ENCODE results near the gene PIK3R1.

Gene PIK3R1

GRCh38 chr5:68215208-68215897, at the start of gene PIK3R1:
TSS of gene PIK3R1 (plus strand) at chr5:68215756. CDS start at chr5:68226676, 10,920 bp downstream.
- H3K27me3 ChIP-seq (ENCODE audit: control insufficient read depth, insufficient read depth, low read length): no peaks in the 10 kb centered on the region
- H3K4me1 ChIP-seq (ENCODE audit: control insufficient read depth, insufficient read depth, low read length): peaks cover 15% of the 10 kb centered on the region
- H3K27ac ChIP-seq (ENCODE audit: low read depth, low read length): peak within 1 kb of the TSS; percentile 98
- peak within 1 kb of the TSS; percentile 86 for H3K9ac ChIP-seq (ENCODE audit: low read length)
- H3K36me3 ChIP-seq (ENCODE audit: control insufficient read depth, insufficient read depth, low read length): peaks cover 3% of the 10 kb centered on the region
- H3K4me3 ChIP-seq (ENCODE audit: low read length): peak within 1 kb of the TSS; percentile 94

- no peak overlapping the region for H3K27ac ChIP-seq (ENCODE audit: low read depth, low read length)
- no peaks in the 10 kb centered on the region for H3K27me3 ChIP-seq (ENCODE audit: control insufficient read depth, insufficient read depth, low read length)
- no peaks in the 10 kb centered on the region for H3K36me3 ChIP-seq (ENCODE audit: control insufficient read depth, insufficient read depth, low read length)
- peaks cover 16% of the 10 kb centered on the region for H3K4me1 ChIP-seq (ENCODE audit: control insufficient read depth, insufficient read depth, low read length)
- H3K9ac ChIP-seq (ENCODE audit: low read length): no peak overlapping the region
- H3K4me3 ChIP-seq (ENCODE audit: low read length): no peak overlapping the region
Observed at GRCh38 chr5:68167195-68167651, 48.3 kb upstream of the PIK3R1 start.

- H3K4me3 ChIP-seq (ENCODE audit: low read length): no peak overlapping the region
- peak overlapping the region; percentile 71 for H3K27ac ChIP-seq (ENCODE audit: low read depth, low read length)
- H3K9ac ChIP-seq (ENCODE audit: low read length): no peak overlapping the region
Observed at GRCh38 chr5:68169903-68170302, 45.7 kb upstream of the PIK3R1 start.

GRCh38 chr5:68170826-68171558, 44.6 kb upstream of the PIK3R1 start:
- Histone ChIP-seq H3K27me3 (ENCODE audit: control insufficient read depth, insufficient read depth, low read length) (no peaks in the 10 kb centered on the region), H3K27ac (ENCODE audit: low read depth, low read length) (peak overlapping the region; percentile 92), H3K9ac (ENCODE audit: low read length) (no peak overlapping the region), H3K4me1 (ENCODE audit: control insufficient read depth, insufficient read depth, low read length) (peaks cover 16% of the 10 kb centered on the region), H3K4me3 (ENCODE audit: low read length) (no peak overlapping the region), H3K36me3 (ENCODE audit: control insufficient read depth, insufficient read depth, low read length) (no peaks in the 10 kb centered on the region)

More at GRCh38 chr5:68169903-68170302, 45.7 kb upstream of the PIK3R1 start:
- H3K4me1 ChIP-seq (ENCODE audit: control insufficient read depth, insufficient read depth, low read length): peaks cover 16% of the 10 kb centered on the region
- H3K27me3 ChIP-seq (ENCODE audit: control insufficient read depth, insufficient read depth, low read length): no peaks in the 10 kb centered on the region
- no peaks in the 10 kb centered on the region for H3K36me3 ChIP-seq (ENCODE audit: control insufficient read depth, insufficient read depth, low read length)

GRCh38 chr5:68172314-68172713, 43.2 kb upstream of the PIK3R1 start:
- Histone ChIP-seq H3K36me3 (ENCODE audit: control insufficient read depth, insufficient read depth, low read length) (no peaks in the 10 kb centered on the region), H3K27ac (ENCODE audit: low read depth, low read length) (no peak overlapping the region), H3K27me3 (ENCODE audit: control insufficient read depth, insufficient read depth, low read length) (no peaks in the 10 kb centered on the region), H3K4me1 (ENCODE audit: control insufficient read depth, insufficient read depth, low read length) (peaks cover 16% of the 10 kb centered on the region), H3K4me3 (ENCODE audit: low read length) (no peak overlapping the region), H3K9ac (ENCODE audit: low read length) (no peak overlapping the region)

- Histone ChIP-seq H3K9ac (ENCODE audit: low read length) (no peak overlapping the region), H3K27ac (ENCODE audit: low read depth, low read length) (no peak overlapping the region), H3K36me3 (ENCODE audit: control insufficient read depth, insufficient read depth, low read length) (no peaks in the 10 kb centered on the region), H3K27me3 (ENCODE audit: control insufficient read depth, insufficient read depth, low read length) (no peaks in the 10 kb centered on the region), H3K4me3 (ENCODE audit: low read length) (no peak overlapping the region), H3K4me1 (ENCODE audit: control insufficient read depth, insufficient read depth, low read length) (peaks cover 16% of the 10 kb centered on the region)
Observed at GRCh38 chr5:68173007-68173406, 42.5 kb upstream of the PIK3R1 start.

GRCh38 chr5:68176253-68176652, 39.3 kb upstream of the PIK3R1 start:
- H3K27ac ChIP-seq (ENCODE audit: low read depth, low read length): no peak overlapping the region
- no peaks in the 10 kb centered on the region for H3K36me3 ChIP-seq (ENCODE audit: control insufficient read depth, insufficient read depth, low read length)
- peaks cover 7% of the 10 kb centered on the region for H3K4me1 ChIP-seq (ENCODE audit: control insufficient read depth, insufficient read depth, low read length)
- H3K27me3 ChIP-seq (ENCODE audit: control insufficient read depth, insufficient read depth, low read length): no peaks in the 10 kb centered on the region
- no peak overlapping the region for H3K4me3 ChIP-seq (ENCODE audit: low read length)
- no peak overlapping the region for H3K9ac ChIP-seq (ENCODE audit: low read length)

GRCh38 chr5:68176802-68177479, 38.6 kb upstream of the PIK3R1 start:
- H3K27me3 ChIP-seq (ENCODE audit: control insufficient read depth, insufficient read depth, low read length): no peaks in the 10 kb centered on the region
- no peak overlapping the region for H3K9ac ChIP-seq (ENCODE audit: low read length)
- H3K4me1 ChIP-seq (ENCODE audit: control insufficient read depth, insufficient read depth, low read length): peaks cover 1% of the 10 kb centered on the region
- no peak overlapping the region for H3K27ac ChIP-seq (ENCODE audit: low read depth, low read length)
- no peak overlapping the region for H3K4me3 ChIP-seq (ENCODE audit: low read length)
- no peaks in the 10 kb centered on the region for H3K36me3 ChIP-seq (ENCODE audit: control insufficient read depth, insufficient read depth, low read length)

- Histone ChIP-seq H3K27me3 (ENCODE audit: control insufficient read depth, insufficient read depth, low read length) (no peaks in the 10 kb centered on the region), H3K36me3 (ENCODE audit: control insufficient read depth, insufficient read depth, low read length) (no peaks in the 10 kb centered on the region), H3K4me3 (ENCODE audit: low read length) (no peak overlapping the region), H3K4me1 (ENCODE audit: control insufficient read depth, insufficient read depth, low read length) (no peaks in the 10 kb centered on the region), H3K27ac (ENCODE audit: low read depth, low read length) (no peak overlapping the region), H3K9ac (ENCODE audit: low read length) (no peak overlapping the region)
Observed at GRCh38 chr5:68177676-68178075, 37.9 kb upstream of the PIK3R1 start.

- no peaks in the 10 kb centered on the region for H3K36me3 ChIP-seq (ENCODE audit: control insufficient read depth, insufficient read depth, low read length)
- H3K27me3 ChIP-seq (ENCODE audit: control insufficient read depth, insufficient read depth, low read length): no peaks in the 10 kb centered on the region
- no peak overlapping the region for H3K27ac ChIP-seq (ENCODE audit: low read depth, low read length)
- no peak overlapping the region for H3K9ac ChIP-seq (ENCODE audit: low read length)
- H3K4me3 ChIP-seq (ENCODE audit: low read length): no peak overlapping the region
- H3K4me1 ChIP-seq (ENCODE audit: control insufficient read depth, insufficient read depth, low read length): no peaks in the 10 kb centered on the region
Observed at GRCh38 chr5:68178579-68178978, 37.0 kb upstream of the PIK3R1 start.

- Histone ChIP-seq H3K4me1 (ENCODE audit: control insufficient read depth, insufficient read depth, low read length) (no peaks in the 10 kb centered on the region), H3K9ac (ENCODE audit: low read length) (no peak overlapping the region), H3K36me3 (ENCODE audit: control insufficient read depth, insufficient read depth, low read length) (no peaks in the 10 kb centered on the region), H3K27me3 (ENCODE audit: control insufficient read depth, insufficient read depth, low read length) (no peaks in the 10 kb centered on the region), H3K4me3 (ENCODE audit: low read length) (no peak overlapping the region), H3K27ac (ENCODE audit: low read depth, low read length) (no peak overlapping the region)
Observed at GRCh38 chr5:68180121-68181038, 35.2 kb upstream of the PIK3R1 start.

Data from rectal smooth muscle tissue (tissue), 1 donor.